A673 (cell line): Measurements from ENCODE around the gene SLC12A1. TPM values are rescaled to one million over a fixed set of nuclear protein-coding genes. Genes with fewer than 3 reads are reported as not detected.

Source experiments
- BruUV-seq: library from RNA; stranded (reverse); fragments of 400-500 nt; replicated peaks from 2 replicates; lab custom pipeline; 2021; lab: Mats Ljungman, UMichigan
- CTCF ChIA-PET: fragments of 300-600 bp; sonication (Branson Sonifier 250); formaldehyde crosslinking; loops from one replicate; lab custom pipeline; 2022; ENCODE audit warnings: antibody characterized with exemption; lab: Charles Lee
- POLR2A ChIA-PET: fragments of 300-600 bp; sonication (Branson Sonifier 250); formaldehyde crosslinking; loops from one replicate; lab custom pipeline; 2022; ENCODE audit warnings: antibody characterized with exemption; ENCODE audit not compliant: low non-redundant PET; lab: Charles Lee
- DNase-seq: peaks from one replicate; pipeline ENCODE4 v3.0.0-alpha.2; 2015; ENCODE audit warnings: low spot score
- H3K27ac ChIP-seq: fragments of 200-600 bp; sonication (generic); 2 replicates; pipeline ENCODE4 v1.5.1; 2016; ENCODE audit warnings: mixed run types, low read depth, mild to moderate bottlenecking, mixed read lengths, antibody characterized with exemption, low read length; ENCODE audit not compliant: poor library complexity, severe bottlenecking
- H3K27me3 ChIP-seq: fragments of 200-600 bp; sonication (generic); replicated peaks from 2 replicates; pipeline ENCODE4 v1.6.1; 2017; ENCODE audit warnings: mixed run types, low read depth, mild to moderate bottlenecking, mixed read lengths, antibody characterized with exemption, low read length; ENCODE audit not compliant: insufficient read depth, poor library complexity
- H3K36me3 ChIP-seq: fragments of 200-600 bp; sonication (generic); 2 replicates; pipeline ENCODE4 v1.6.1; 2016; ENCODE audit warnings: mixed run types, mild to moderate bottlenecking, mixed read lengths, antibody characterized with exemption, low read length; ENCODE audit not compliant: insufficient read depth, poor library complexity, severe bottlenecking
- H3K4me1 ChIP-seq: fragments of 200-600 bp; sonication (generic); 2 replicates; pipeline ENCODE4 v1.6.1; 2017; ENCODE audit warnings: mixed run types, mild to moderate bottlenecking, mixed read lengths, antibody characterized with exemption, low read length; ENCODE audit not compliant: insufficient read depth, poor library complexity, severe bottlenecking
- H3K4me3 ChIP-seq: fragments of 200-600 bp; sonication (generic); 2 replicates; pipeline ENCODE4 v1.5.1; 2016; ENCODE audit warnings: low read depth, mixed run types, mild to moderate bottlenecking, mixed read lengths, low read length; ENCODE audit not compliant: poor library complexity, severe bottlenecking
- H3K9me3 ChIP-seq: fragments of 200-600 bp; sonication (generic); 2 replicates; pipeline ENCODE4 v1.6.1; 2016; ENCODE audit warnings: mixed run types, low read depth, mild to moderate bottlenecking, mixed read lengths, antibody characterized with exemption, low read length; ENCODE audit not compliant: poor library complexity, severe bottlenecking
- CTCF ChIP-seq: fragments of 300-800, 200-600 bp; sonication (generic); conservative IDR thresholded peaks from 2 replicates; pipeline ENCODE4 v1.5.1; 2017; ENCODE audit warnings: low read depth, mild to moderate bottlenecking, antibody characterized with exemption, low read length, moderate library complexity, mixed read lengths
- EZH2 ChIP-seq: fragments of 200-600 bp; sonication (generic); IDR thresholded peaks from 2 replicates; pipeline ENCODE4 v1.6.1; 2017; ENCODE audit warnings: borderline replicate concordance, low read depth, mild to moderate bottlenecking, mixed read lengths, antibody characterized with exemption, low read length; ENCODE audit not compliant: poor library complexity, severe bottlenecking
- intact Hi-C: fragments of 100-400 bp; cut with micrococcal nuclease; formaldehyde crosslinking; loops from one replicate; pipeline ENCODE4 v1.10.0; 2022; ENCODE audit not compliant: unreplicated experiment
- total RNA-seq: library from RNA; stranded (reverse); gene quantifications from 2 replicates; pipeline ENCODE4 v1.2.3, GENCODE V29; 2021

Gene SLC12A1
- total RNA-seq, 1 experiment from 2014 or later, result not detected

- Histone ChIP-seq H3K4me3 (no peak overlapping the region), H3K27ac (no peak overlapping the region), H3K4me1 (peaks cover 20% of the 10 kb centered on the region), H3K27me3 (no peaks in the 10 kb centered on the region), H3K9me3 (no peaks in the 10 kb centered on the region), H3K36me3 (no peaks in the 10 kb centered on the region)
- TF ChIP-seq CTCF (peak; percentile 29; the same call in 1 of the 2 replicates), EZH2 (no peak)
- no peak for DNase-seq
- no TSS peak for BruUV-seq
- intact Hi-C loops, result loop anchor here (10.0 kb wide), 3 partner anchors 257 to 567 kb away; partner anchors contain the start of gene SEMA6D
- CTCF ChIA-PET, result no interaction called here
- POLR2A ChIA-PET, result no interaction called here
Measured at GRCh38 chr15:48281674-48282073, 75.6 kb downstream of the SLC12A1 start.

- no peak overlapping the region for H3K27ac ChIP-seq
- DNase-seq, result no peak
- no peaks in the 10 kb centered on the region for H3K9me3 ChIP-seq
- no peak overlapping the region for H3K4me3 ChIP-seq
- no peaks in the 10 kb centered on the region for H3K36me3 ChIP-seq
- no TSS peak for BruUV-seq
- TF ChIP-seq EZH2 (no peak), CTCF (no peak)
- intact Hi-C loops, result loop anchor here (10.0 kb wide), 3 partner anchors 257 to 567 kb away; partner anchors contain the start of gene SEMA6D
- ChIA-PET POLR2A (no interaction called here), CTCF (no interaction called here)
- no peaks in the 10 kb centered on the region for H3K27me3 ChIP-seq
- peaks cover 20% of the 10 kb centered on the region for H3K4me1 ChIP-seq
Measured at GRCh38 chr15:48282216-48282615, 76.1 kb downstream of the SLC12A1 start.

GRCh38 chr15:48283396-48284145 lies 77.5 kb downstream of the SLC12A1 start:
- Histone ChIP-seq H3K4me3 (no peak overlapping the region), H3K27me3 (no peaks in the 10 kb centered on the region), H3K9me3 (no peaks in the 10 kb centered on the region), H3K27ac (no peak overlapping the region), H3K36me3 (no peaks in the 10 kb centered on the region), H3K4me1 (peaks cover 20% of the 10 kb centered on the region)
- no TSS peak for BruUV-seq
- intact Hi-C loops, result loop anchor here (2.0 to 10.0 kb wide), 4 partner anchors 171 to 569 kb away; partner anchors contain the start of gene SEMA6D
- no peak for TF ChIP-seq CTCF
- no peak for TF ChIP-seq EZH2
- POLR2A ChIA-PET, result no interaction called here
- peak; percentile 42 for DNase-seq
- CTCF ChIA-PET, result no interaction called here
